Measurements from ENCODE around the gene CD2AP. TPM values are rescaled to one million over a fixed set of nuclear protein-coding genes. Genes with fewer than 3 reads are reported as not detected.
"Not testable (repeated sequence)": the region's sequence is repeated elsewhere in the genome, so short reads cannot be mapped to it uniquely, and the experiment has no call there.

CD2AP gene
- polyA plus RNA-seq, 1 experiment = 12.5 TPM

- peak overlapping the region; percentile 88 for H3K4me3 ChIP-seq (ENCODE audit: low read depth, low read length)
- TF ChIP-seq CTCF (IDR thresholded peaks at IDR 0.05; ENCODE audit: low read depth, low read length) = no peak
- no peak for DNase-seq (ENCODE audit: low read depth, low spot score)
Measured at GRCh38 chr6:47478233-47479139, 897 bp downstream of the CD2AP start.

GRCh38 chr6:47479140-47479508 is 1.5 kb downstream of the CD2AP start:
- Histone ChIP-seq H3K27me3 (ENCODE audit: control insufficient read depth, insufficient read depth, low read length) (no peaks in the 10 kb centered on the region), H3K27ac (ENCODE audit: low read depth, low read length) (no peak overlapping the region), H3K9me3 (ENCODE audit: control insufficient read depth, insufficient read depth, low read length) (no peaks in the 10 kb centered on the region; the same call in 1 of the 2 replicates), H3K4me3 (ENCODE audit: low read depth, low read length) (peak overlapping the region; percentile 88)
- ChIA-PET CTCF (interaction anchor here (0.6 to 1.6 kb wide), 4 partner anchors 21 to 152 kb away, joined by 3 to 9 read pairs (median 5); no protein-coding TSS in a partner anchor), POLR2A (no interaction called here)
- no peak for DNase-seq (ENCODE audit: low read depth, low spot score)
- TF ChIP-seq CTCF (IDR thresholded peaks at IDR 0.05; ENCODE audit: low read depth, low read length) = no peak

More at GRCh38 chr6:47478233-47479139, 897 bp downstream of the CD2AP start:
- no peaks in the 10 kb centered on the region; the same call in 1 of the 2 replicates for H3K9me3 ChIP-seq (ENCODE audit: control insufficient read depth, insufficient read depth, low read length)
- H3K27me3 ChIP-seq (ENCODE audit: control insufficient read depth, insufficient read depth, low read length) = no peaks in the 10 kb centered on the region
- POLR2A ChIA-PET = interaction anchor here (1.1 to 1.8 kb wide), 3 partner anchors 77 to 380 kb away, joined by 3 to 4 read pairs (median 3); no protein-coding TSS in a partner anchor
- peak overlapping the region; percentile 43 for H3K27ac ChIP-seq (ENCODE audit: low read depth, low read length)
- CTCF ChIA-PET = interaction anchor here (0.6 to 1.6 kb wide), 7 partner anchors 61 to 170 kb away, joined by 3 to 9 read pairs (median 3); no protein-coding TSS in a partner anchor

GRCh38 chr6:47479874-47480273 is 2.3 kb downstream of the CD2AP start:
- peak overlapping the region; percentile 88 for H3K4me3 ChIP-seq (ENCODE audit: low read depth, low read length)
- TF ChIP-seq CTCF (IDR thresholded peaks at IDR 0.05; ENCODE audit: low read depth, low read length) = no peak
- no peak overlapping the region for H3K27ac ChIP-seq (ENCODE audit: low read depth, low read length)
- no peak for DNase-seq (ENCODE audit: low read depth, low spot score)
- CTCF ChIA-PET = interaction anchor here (0.6 to 1.6 kb wide), 3 partner anchors 20 to 151 kb away, joined by 3 to 9 read pairs (median 3); no protein-coding TSS in a partner anchor
- POLR2A ChIA-PET = no interaction called here
- no peaks in the 10 kb centered on the region for H3K27me3 ChIP-seq (ENCODE audit: control insufficient read depth, insufficient read depth, low read length)
- no peaks in the 10 kb centered on the region; the same call in 1 of the 2 replicates for H3K9me3 ChIP-seq (ENCODE audit: control insufficient read depth, insufficient read depth, low read length)

DNA sequence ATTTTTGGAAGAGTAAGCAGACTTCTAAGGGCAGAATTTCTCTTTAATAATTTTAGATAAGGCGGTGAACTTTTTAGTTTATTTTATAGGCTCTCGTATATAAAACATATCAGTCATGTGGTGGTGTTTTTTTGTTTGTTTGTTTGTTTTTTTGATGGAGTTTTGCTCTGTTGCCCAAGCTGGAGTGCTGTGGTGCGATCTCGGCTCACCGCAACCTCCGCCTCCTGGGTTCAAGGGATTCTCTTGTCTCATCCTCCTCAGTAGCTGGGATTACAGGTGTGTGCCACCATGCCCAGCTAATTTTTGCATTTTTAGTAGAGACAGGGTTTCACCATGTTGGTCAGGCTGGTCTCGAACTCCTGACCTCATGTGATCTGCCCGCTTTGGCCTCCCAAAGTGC is 3.6 kb downstream of the CD2AP start:
- H3K27me3 ChIP-seq (ENCODE audit: control insufficient read depth, insufficient read depth, low read length); DNase-seq (ENCODE audit: low read depth, low spot score); POLR2A ChIA-PET; H3K4me3 ChIP-seq (ENCODE audit: low read depth, low read length); H3K27ac ChIP-seq (ENCODE audit: low read depth, low read length); CTCF ChIA-PET; H3K9me3 ChIP-seq (ENCODE audit: control insufficient read depth, insufficient read depth, low read length): not testable (repeated sequence)

DNA sequence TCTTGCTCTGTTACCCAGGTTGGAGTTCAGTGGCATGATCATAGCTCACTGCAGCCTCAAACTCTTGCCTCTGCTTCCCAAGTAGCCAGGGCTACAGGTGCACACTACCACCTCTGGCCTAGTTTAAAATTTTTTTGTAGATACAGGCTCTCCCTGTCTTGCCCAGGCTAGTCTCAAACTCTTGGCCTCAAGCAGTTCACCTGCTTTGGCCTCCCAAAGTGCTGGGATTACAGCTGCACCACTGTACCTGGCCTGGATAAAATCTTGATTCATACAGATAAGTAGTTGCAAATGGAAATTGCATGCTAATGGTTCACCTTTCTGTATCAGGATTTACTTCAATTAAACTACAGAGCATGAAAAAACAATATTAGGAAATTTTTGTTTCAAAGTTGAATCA is 4.2 kb downstream of the CD2AP start:
- no peak for DNase-seq (ENCODE audit: low read depth, low spot score)
- no peak overlapping the region for H3K27ac ChIP-seq (ENCODE audit: low read depth, low read length)
- CTCF ChIA-PET = no interaction called here
- no peak overlapping the region for H3K4me3 ChIP-seq (ENCODE audit: low read depth, low read length)
- no peak for TF ChIP-seq CTCF (IDR thresholded peaks at IDR 0.05; ENCODE audit: low read depth, low read length)
- H3K27me3 ChIP-seq (ENCODE audit: control insufficient read depth, insufficient read depth, low read length) = no peaks in the 10 kb centered on the region
- POLR2A ChIA-PET = no interaction called here
- no peaks in the 10 kb centered on the region; the same call in 1 of the 2 replicates for H3K9me3 ChIP-seq (ENCODE audit: control insufficient read depth, insufficient read depth, low read length)
